ENCODE data around the gene ENOX1.

The ENOX1 gene

DNA sequence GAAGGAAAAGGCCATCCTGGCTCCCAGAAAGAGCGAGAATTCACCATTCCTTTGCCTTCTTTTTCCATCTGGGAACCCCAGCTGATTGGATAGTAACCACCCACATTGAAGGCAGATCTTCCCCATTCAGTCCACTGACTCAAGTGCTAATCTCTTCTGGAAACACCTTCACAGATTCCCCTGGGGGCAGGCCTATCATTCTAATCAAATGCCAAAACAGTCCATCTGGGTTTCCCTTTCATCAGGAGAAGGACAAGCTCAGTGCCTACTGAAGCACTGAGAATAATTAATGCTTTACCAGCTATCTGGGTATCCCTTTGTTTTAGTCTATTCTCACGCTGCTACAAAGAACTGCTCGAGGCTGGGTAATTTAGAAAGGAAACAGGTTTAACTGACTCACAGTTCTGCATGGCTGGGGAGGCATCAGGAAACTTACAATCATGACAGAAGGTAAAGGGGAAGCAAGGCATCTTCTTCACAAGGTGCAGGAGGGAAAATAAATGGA is 293.2 kb downstream of the ENOX1 start:
- no peak for DNase-seq (ENCODE audit: extremely low spot score)
- CTCF ChIA-PET = no interaction called here
- TF ChIP-seq BHLHE40 (IDR thresholded peaks at IDR 0.05; ENCODE audit: borderline replicate concordance) (no peak), ARNT (IDR thresholded peaks at IDR 0.05) (no peak), FOXM1 (IDR thresholded peaks at IDR 0.05; ENCODE audit: borderline replicate concordance) (no peak), SUZ12 (IDR thresholded peaks at IDR 0.05) (no peak), NFRKB (IDR thresholded peaks at IDR 0.05) (no peak), TARDBP (IDR thresholded peaks at IDR 0.05) (no peak), FOXA1 (IDR thresholded peaks at IDR 0.05) (no peak), LEF1 (IDR thresholded peaks at IDR 0.05; ENCODE audit: borderline replicate concordance) (no peak), SP1 (IDR thresholded peaks at IDR 0.05) (no peak), CTBP1 (IDR thresholded peaks at IDR 0.05; ENCODE audit: borderline replicate concordance) (no peak), L3MBTL2 (conservative IDR thresholded peaks at IDR 0.05) (no peak), ELF4 (IDR thresholded peaks at IDR 0.05) (no peak), FOXK2 (IDR thresholded peaks at IDR 0.05) (no peak), ZNF384 (IDR thresholded peaks at IDR 0.05) (no peak), HDGF (IDR thresholded peaks at IDR 0.05; ENCODE audit: borderline replicate concordance) (no peak)
- TF ChIP-seq, protein P1, sequence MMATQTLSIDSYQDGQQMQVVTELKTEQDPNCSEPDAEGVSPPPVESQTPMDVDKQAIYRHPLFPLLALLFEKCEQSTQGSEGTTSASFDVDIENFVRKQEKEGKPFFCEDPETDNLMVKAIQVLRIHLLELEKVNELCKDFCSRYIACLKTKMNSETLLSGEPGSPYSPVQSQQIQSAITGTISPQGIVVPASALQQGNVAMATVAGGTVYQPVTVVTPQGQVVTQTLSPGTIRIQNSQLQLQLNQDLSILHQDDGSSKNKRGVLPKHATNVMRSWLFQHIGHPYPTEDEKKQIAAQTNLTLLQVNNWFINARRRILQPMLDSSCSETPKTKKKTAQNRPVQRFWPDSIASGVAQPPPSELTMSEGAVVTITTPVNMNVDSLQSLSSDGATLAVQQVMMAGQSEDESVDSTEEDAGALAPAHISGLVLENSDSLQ (IDR thresholded peaks at IDR 0.05) = no peak
- POLR2A ChIA-PET = no interaction called here

DNA sequence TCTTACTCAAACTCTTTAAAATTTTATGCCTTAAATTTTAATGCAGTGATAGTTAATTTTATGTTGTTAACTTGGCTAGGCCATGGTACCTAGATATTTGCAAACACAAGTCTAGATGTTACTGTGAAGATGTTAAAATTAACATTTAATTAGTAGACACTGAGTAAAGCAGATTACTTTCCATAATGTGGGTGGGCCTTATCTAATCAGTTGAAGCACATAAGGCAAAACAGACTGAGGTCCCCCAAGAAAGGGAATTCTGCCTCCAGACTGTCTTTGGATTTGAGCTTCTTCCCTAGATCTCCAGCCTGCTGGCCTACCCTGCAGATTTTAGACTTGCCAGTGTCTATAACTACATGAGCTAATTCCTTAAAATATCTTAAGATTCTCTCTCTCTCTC is 294.0 kb downstream of the ENOX1 start:
- no peak for DNase-seq (ENCODE audit: extremely low spot score)
- TF ChIP-seq BHLHE40 (IDR thresholded peaks at IDR 0.05; ENCODE audit: borderline replicate concordance) (no peak), FOXA1 (IDR thresholded peaks at IDR 0.05) (no peak), NFRKB (IDR thresholded peaks at IDR 0.05) (no peak), L3MBTL2 (conservative IDR thresholded peaks at IDR 0.05) (no peak), ARNT (IDR thresholded peaks at IDR 0.05) (no peak), ELF4 (IDR thresholded peaks at IDR 0.05) (no peak), TARDBP (IDR thresholded peaks at IDR 0.05) (no peak), LEF1 (IDR thresholded peaks at IDR 0.05; ENCODE audit: borderline replicate concordance) (no peak), HDGF (IDR thresholded peaks at IDR 0.05; ENCODE audit: borderline replicate concordance) (no peak), FOXM1 (IDR thresholded peaks at IDR 0.05; ENCODE audit: borderline replicate concordance) (no peak), FOXK2 (IDR thresholded peaks at IDR 0.05) (no peak), SUZ12 (IDR thresholded peaks at IDR 0.05) (no peak), SP1 (IDR thresholded peaks at IDR 0.05) (no peak), CTBP1 (IDR thresholded peaks at IDR 0.05; ENCODE audit: borderline replicate concordance) (no peak), ZNF384 (IDR thresholded peaks at IDR 0.05) (no peak)
- TF ChIP-seq, protein P1 (IDR thresholded peaks at IDR 0.05) = no peak
- POLR2A ChIA-PET = no interaction called here
- CTCF ChIA-PET = no interaction called here

DNA sequence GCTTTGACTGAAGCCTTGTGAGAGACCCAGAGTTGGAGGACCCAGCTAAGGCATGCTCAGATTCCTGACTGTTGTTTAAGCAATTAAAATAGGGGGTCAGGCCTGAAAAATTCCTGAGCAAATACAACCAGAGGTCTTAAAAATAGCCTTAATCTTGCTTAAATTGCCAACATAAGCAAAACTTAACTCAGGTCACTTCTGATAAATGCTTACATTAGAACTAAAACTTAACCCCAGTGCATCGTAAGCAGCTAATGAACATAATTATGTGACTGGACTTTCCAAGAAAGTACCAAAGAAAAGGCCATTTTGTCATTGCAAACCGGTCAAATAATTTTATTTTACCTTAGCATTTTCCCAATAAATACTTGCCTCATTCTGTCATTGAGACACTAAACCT is 294.5 kb downstream of the ENOX1 start:
- ChIA-PET POLR2A (no interaction called here), CTCF (no interaction called here)
- DNase-seq (ENCODE audit: extremely low spot score) = no peak
- TF ChIP-seq FOXA1 (IDR thresholded peaks at IDR 0.05) (no peak), NFRKB (IDR thresholded peaks at IDR 0.05) (no peak), ELF4 (IDR thresholded peaks at IDR 0.05) (no peak), FOXK2 (IDR thresholded peaks at IDR 0.05) (no peak), ARNT (IDR thresholded peaks at IDR 0.05) (no peak), ZNF384 (IDR thresholded peaks at IDR 0.05) (no peak), LEF1 (IDR thresholded peaks at IDR 0.05; ENCODE audit: borderline replicate concordance) (no peak), SP1 (IDR thresholded peaks at IDR 0.05) (no peak), TARDBP (IDR thresholded peaks at IDR 0.05) (no peak), HDGF (IDR thresholded peaks at IDR 0.05; ENCODE audit: borderline replicate concordance) (no peak), FOXM1 (IDR thresholded peaks at IDR 0.05; ENCODE audit: borderline replicate concordance) (no peak), CTBP1 (IDR thresholded peaks at IDR 0.05; ENCODE audit: borderline replicate concordance) (no peak), SUZ12 (IDR thresholded peaks at IDR 0.05) (no peak), L3MBTL2 (conservative IDR thresholded peaks at IDR 0.05) (no peak)

DNA sequence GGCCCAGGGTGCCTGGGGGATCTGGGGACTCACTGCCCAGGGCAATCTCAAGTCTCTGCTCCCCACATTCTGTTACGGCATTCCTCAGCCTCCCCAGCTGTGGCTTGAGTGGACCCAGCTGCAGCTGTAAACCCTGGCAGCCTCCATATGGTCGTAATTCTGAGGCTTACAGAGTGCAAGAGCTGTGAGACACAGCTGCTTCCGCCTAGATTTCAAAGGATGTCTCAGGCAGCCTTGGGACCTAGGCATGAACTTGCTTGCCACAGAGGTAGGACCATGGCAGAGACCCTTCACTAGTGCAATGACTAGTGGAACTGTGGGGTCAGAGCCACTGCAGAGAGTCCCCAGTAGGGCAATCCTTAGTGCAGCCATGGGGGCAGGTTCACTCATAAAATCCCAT is 297.5 kb downstream of the ENOX1 start:
- TF ChIP-seq NFRKB (IDR thresholded peaks at IDR 0.05) (no peak), LEF1 (IDR thresholded peaks at IDR 0.05; ENCODE audit: borderline replicate concordance) (no peak), ZNF384 (IDR thresholded peaks at IDR 0.05) (no peak), ELF4 (IDR thresholded peaks at IDR 0.05) (no peak), HDGF (IDR thresholded peaks at IDR 0.05; ENCODE audit: borderline replicate concordance) (no peak)
- POLR2A ChIA-PET = no interaction called here
- CTCF ChIA-PET = no interaction called here
- no peak for DNase-seq (ENCODE audit: extremely low spot score)

DNA sequence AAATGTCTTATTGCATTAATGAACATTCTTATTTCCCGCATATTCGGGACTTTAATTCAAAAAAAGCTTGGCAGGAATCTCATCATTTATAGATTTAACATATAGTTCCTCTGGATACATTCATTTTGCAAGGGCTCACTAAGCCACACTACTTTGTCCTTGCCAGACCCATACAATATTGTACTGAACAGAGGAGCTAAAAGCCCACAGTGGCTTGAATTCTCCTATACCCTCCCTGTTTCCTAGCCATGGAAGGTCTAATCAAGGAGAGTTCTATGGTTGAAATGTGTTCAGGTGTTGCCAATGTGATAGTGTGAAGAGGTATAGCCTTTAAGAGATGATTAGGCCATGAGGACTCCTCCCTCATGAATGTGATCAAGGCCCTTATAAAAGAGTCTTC is 298.9 kb downstream of the ENOX1 start:
- POLR2A ChIA-PET = no interaction called here

More for the DNA sequence above, 298.9 kb downstream of the ENOX1 start:
- CTCF ChIA-PET = no interaction called here
- TF ChIP-seq HDGF (IDR thresholded peaks at IDR 0.05; ENCODE audit: borderline replicate concordance) = no peak
- no peak for TF ChIP-seq ZNF384 (IDR thresholded peaks at IDR 0.05)
- no peak for TF ChIP-seq CTBP1 (IDR thresholded peaks at IDR 0.05; ENCODE audit: borderline replicate concordance)
- no peak for TF ChIP-seq FOXM1 (IDR thresholded peaks at IDR 0.05; ENCODE audit: borderline replicate concordance)
- TF ChIP-seq L3MBTL2 (conservative IDR thresholded peaks at IDR 0.05) = no peak
- TF ChIP-seq SP1 (IDR thresholded peaks at IDR 0.05) = no peak
- TF ChIP-seq, protein P1 (IDR thresholded peaks at IDR 0.05) = no peak
- TF ChIP-seq FOXK2 (IDR thresholded peaks at IDR 0.05) = no peak
- no peak for TF ChIP-seq TARDBP (IDR thresholded peaks at IDR 0.05)
- TF ChIP-seq FOXA1 (IDR thresholded peaks at IDR 0.05) = no peak
- TF ChIP-seq ELF4 (IDR thresholded peaks at IDR 0.05) = no peak
- no peak for TF ChIP-seq ARNT (IDR thresholded peaks at IDR 0.05)
- no peak for TF ChIP-seq SUZ12 (IDR thresholded peaks at IDR 0.05)
- no peak for DNase-seq (ENCODE audit: extremely low spot score)
